ENCODE results near the gene RELA. TPM values are rescaled to one million over a fixed set of nuclear protein-coding genes. Genes with fewer than 3 reads are reported as not detected.

The RELA gene
- total RNA-seq, 2 experiments from 2014 or later, result 48.0 to 78.9 TPM

DNA sequence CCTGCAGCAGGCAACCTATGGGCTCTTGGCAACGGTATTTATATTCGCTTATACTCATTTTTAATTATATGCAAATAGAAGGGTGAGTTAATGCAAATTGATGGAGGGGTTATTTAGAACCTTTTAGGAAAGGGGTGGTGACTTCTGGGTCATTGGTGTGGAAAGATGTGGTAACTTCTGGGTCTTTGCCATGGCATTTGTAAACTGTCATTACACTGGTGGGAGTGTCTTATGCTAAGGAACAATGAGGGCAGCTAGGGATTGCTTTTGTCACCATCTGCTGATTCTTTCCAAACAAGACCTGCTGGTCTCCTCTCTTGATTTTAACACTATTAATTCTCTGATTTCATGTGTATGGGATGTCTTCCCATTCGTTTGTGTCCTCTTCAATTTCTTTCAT lies 37.7 kb upstream of the RELA start:
- ChIA-PET POLR2A (no interaction called here), CTCF (ENCODE audit: unreplicated experiment) (no interaction called here)
- Histone ChIP-seq H2AFZ (ENCODE audit: low read length) (no peak overlapping the region), H3K4me3 (ENCODE audit: low read depth, low read length, poor library complexity, severe bottlenecking) (no peak overlapping the region), H3K79me2 (ENCODE audit: insufficient read depth, low read depth, low read length) (no peaks in the 10 kb centered on the region), H3K4me2 (ENCODE audit: low read length) (no peak overlapping the region), H4K20me1 (ENCODE audit: insufficient read depth, low read length) (no peaks in the 10 kb centered on the region), H3K9me3 (ENCODE audit: low read length) (no peaks in the 10 kb centered on the region), H3K27ac (ENCODE audit: low read depth, low read length, poor library complexity, severe bottlenecking) (no peak overlapping the region), H3K36me3 (ENCODE audit: insufficient read depth, low read length) (no peaks in the 10 kb centered on the region), H3K4me1 (ENCODE audit: insufficient read depth, low read length, poor library complexity, severe bottlenecking) (no peaks in the 10 kb centered on the region), H3K9me2 (ENCODE audit: insufficient read depth, low read length) (no peaks in the 10 kb centered on the region)
- TF ChIP-seq, protein P1, sequence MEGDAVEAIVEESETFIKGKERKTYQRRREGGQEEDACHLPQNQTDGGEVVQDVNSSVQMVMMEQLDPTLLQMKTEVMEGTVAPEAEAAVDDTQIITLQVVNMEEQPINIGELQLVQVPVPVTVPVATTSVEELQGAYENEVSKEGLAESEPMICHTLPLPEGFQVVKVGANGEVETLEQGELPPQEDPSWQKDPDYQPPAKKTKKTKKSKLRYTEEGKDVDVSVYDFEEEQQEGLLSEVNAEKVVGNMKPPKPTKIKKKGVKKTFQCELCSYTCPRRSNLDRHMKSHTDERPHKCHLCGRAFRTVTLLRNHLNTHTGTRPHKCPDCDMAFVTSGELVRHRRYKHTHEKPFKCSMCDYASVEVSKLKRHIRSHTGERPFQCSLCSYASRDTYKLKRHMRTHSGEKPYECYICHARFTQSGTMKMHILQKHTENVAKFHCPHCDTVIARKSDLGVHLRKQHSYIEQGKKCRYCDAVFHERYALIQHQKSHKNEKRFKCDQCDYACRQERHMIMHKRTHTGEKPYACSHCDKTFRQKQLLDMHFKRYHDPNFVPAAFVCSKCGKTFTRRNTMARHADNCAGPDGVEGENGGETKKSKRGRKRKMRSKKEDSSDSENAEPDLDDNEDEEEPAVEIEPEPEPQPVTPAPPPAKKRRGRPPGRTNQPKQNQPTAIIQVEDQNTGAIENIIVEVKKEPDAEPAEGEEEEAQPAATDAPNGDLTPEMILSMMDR (conservative IDR thresholded peaks at IDR 0.05; ENCODE audit: low read length), result no peak
- no peak for TF ChIP-seq EZH2phosphoT487 (IDR thresholded peaks at IDR 0.05; ENCODE audit: borderline replicate concordance, low read depth, low read length)
- intact Hi-C loops (cut with micrococcal nuclease; ENCODE audit: unreplicated experiment), result no loop called here
- no peak for DNase-seq (ENCODE audit: low spot score)
- BruUV-seq (replicated peaks), result no TSS peak

DNA sequence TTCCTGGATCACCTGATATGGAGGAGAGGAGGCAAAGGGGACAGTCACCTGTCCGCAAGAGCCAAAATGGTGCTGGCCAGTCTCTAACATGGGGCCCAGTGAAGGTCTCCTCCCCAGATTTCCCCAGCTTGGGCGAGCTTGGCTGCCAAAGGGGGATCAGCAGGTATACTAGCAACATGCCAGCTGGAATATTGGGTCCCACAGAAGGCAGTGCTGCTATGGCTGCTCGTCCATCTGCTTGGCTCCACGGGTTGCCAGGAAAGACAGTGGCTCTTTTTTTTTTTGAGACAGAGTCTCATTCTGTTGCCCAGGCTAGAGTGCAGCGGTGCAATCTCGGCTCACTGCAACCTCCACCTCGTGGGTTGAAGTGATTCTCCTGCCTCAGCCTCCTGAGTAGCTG lies 36.6 kb upstream of the RELA start:
- CTCF ChIA-PET (ENCODE audit: unreplicated experiment), result no interaction called here
- no TSS peak for BruUV-seq (replicated peaks)

DNA sequence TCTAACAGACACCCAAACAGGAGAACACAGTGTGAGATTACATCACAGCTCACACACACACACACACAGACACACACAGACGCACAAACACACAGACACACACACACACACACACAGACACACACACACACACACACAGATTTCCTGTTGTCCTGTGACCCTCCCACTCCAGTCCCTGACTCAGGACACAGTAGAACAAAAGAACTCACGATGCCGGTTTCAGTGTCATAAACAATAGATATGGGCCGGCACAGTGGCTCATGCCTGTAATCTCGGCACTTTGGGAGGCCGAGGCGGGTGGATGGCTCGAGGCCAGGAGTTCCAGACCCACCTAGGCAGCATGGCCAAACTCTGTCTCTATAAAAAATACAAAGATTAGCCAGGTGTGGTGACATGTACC lies 35.5 kb upstream of the RELA start:
- BruUV-seq (replicated peaks), result no TSS peak
- TF ChIP-seq, protein P1 (conservative IDR thresholded peaks at IDR 0.05; ENCODE audit: low read length), result no peak
- no peak for TF ChIP-seq EZH2phosphoT487 (IDR thresholded peaks at IDR 0.05; ENCODE audit: borderline replicate concordance, low read depth, low read length)
- ChIA-PET POLR2A (no interaction called here), CTCF (ENCODE audit: unreplicated experiment) (interaction anchor here (0.7 kb wide), 1 partner anchor 793 kb away, joined by 3 read pairs; no protein-coding TSS in a partner anchor)
- Histone ChIP-seq H3K4me1 (ENCODE audit: insufficient read depth, low read length, poor library complexity, severe bottlenecking) (no peaks in the 10 kb centered on the region), H3K4me3 (ENCODE audit: low read depth, low read length, poor library complexity, severe bottlenecking) (no peak overlapping the region), H3K4me2 (ENCODE audit: low read length) (no peak overlapping the region), H3K9me2 (ENCODE audit: insufficient read depth, low read length) (no peaks in the 10 kb centered on the region), H3K36me3 (ENCODE audit: insufficient read depth, low read length) (no peaks in the 10 kb centered on the region), H3K27ac (ENCODE audit: low read depth, low read length, poor library complexity, severe bottlenecking) (no peak overlapping the region), H2AFZ (ENCODE audit: low read length) (no peak overlapping the region), H4K20me1 (ENCODE audit: insufficient read depth, low read length) (no peaks in the 10 kb centered on the region), H3K9me3 (ENCODE audit: low read length) (no peaks in the 10 kb centered on the region), H3K79me2 (ENCODE audit: insufficient read depth, low read depth, low read length) (no peaks in the 10 kb centered on the region)
- DNase-seq (ENCODE audit: low spot score), result no peak
- intact Hi-C loops (cut with micrococcal nuclease; ENCODE audit: unreplicated experiment), result no loop called here

More for the DNA sequence above, 36.6 kb upstream of the RELA start:
- Histone ChIP-seq H3K36me3 (ENCODE audit: insufficient read depth, low read length) (no peaks in the 10 kb centered on the region), H3K9me3 (ENCODE audit: low read length) (no peaks in the 10 kb centered on the region), H3K4me3 (ENCODE audit: low read depth, low read length, poor library complexity, severe bottlenecking) (no peak overlapping the region), H4K20me1 (ENCODE audit: insufficient read depth, low read length) (no peaks in the 10 kb centered on the region), H3K27ac (ENCODE audit: low read depth, low read length, poor library complexity, severe bottlenecking) (no peak overlapping the region), H2AFZ (ENCODE audit: low read length) (no peak overlapping the region), H3K4me2 (ENCODE audit: low read length) (no peak overlapping the region), H3K9me2 (ENCODE audit: insufficient read depth, low read length) (no peaks in the 10 kb centered on the region), H3K79me2 (ENCODE audit: insufficient read depth, low read depth, low read length) (no peaks in the 10 kb centered on the region), H3K4me1 (ENCODE audit: insufficient read depth, low read length, poor library complexity, severe bottlenecking) (no peaks in the 10 kb centered on the region)
- TF ChIP-seq EZH2phosphoT487 (IDR thresholded peaks at IDR 0.05; ENCODE audit: borderline replicate concordance, low read depth, low read length), result no peak
- TF ChIP-seq, protein P1 (conservative IDR thresholded peaks at IDR 0.05; ENCODE audit: low read length), result no peak
- POLR2A ChIA-PET, result interaction anchor here (0.7 kb wide), 1 partner anchor 106 kb away, joined by 4 read pairs; no protein-coding TSS in a partner anchor
- intact Hi-C loops (cut with micrococcal nuclease; ENCODE audit: unreplicated experiment), result no loop called here
- no peak for DNase-seq (ENCODE audit: low spot score)

Measured in OCI-LY7 (cell line).